ENCODE results near the gene ASIC1. TPM values are rescaled to one million over a fixed set of nuclear protein-coding genes. Genes with fewer than 3 reads are reported as not detected.

ASIC1 gene
- total and polyA plus RNA-seq, 2 of the 13 experiments (the other 11 are each of a cell fraction or from before 2014, with no cell fraction given): 0.44 to 1.5 TPM

- Histone ChIP-seq H3K27ac (ENCODE audit: extremely low read length, insufficient read depth, low read length) (peak overlapping the region; percentile 62), H3K27me3 (ENCODE audit: control insufficient read depth in 1 of 2, insufficient read depth in 2 of 2, low read length in 2 of 2) (no peaks in the 10 kb centered on the region), H3K36me3 (replicated peaks in 1 of 2; ENCODE audit: control insufficient read depth in 1 of 2, insufficient read depth in 2 of 2, low read length in 2 of 2) (peaks cover 4 to 9% of the 10 kb centered on the region in 2 experiments; a peak in 2 of 5 replicates), H4K20me1 (ENCODE audit: insufficient read depth, low read length) (peaks cover 4% of the 10 kb centered on the region; the same call in 1 of the 2 replicates), H3K4me3 (replicated peaks in 1 of 3; ENCODE audit: insufficient read depth in 1 of 3, low read depth in 2 of 3, low read length in 3 of 3) (peak overlapping the region; percentile 29 to 59 (median 31); a peak in 5 of 6 replicates), H3K79me2 (ENCODE audit: insufficient read depth, low read length) (peaks cover 11% of the 10 kb centered on the region), H2AFZ (ENCODE audit: low read length) (no peak overlapping the region), H3K9ac (ENCODE audit: insufficient read depth, low read depth, low read length) (peak overlapping the region; percentile 50), H3K4me1 (ENCODE audit: insufficient read depth, low read length) (peaks cover 71% of the 10 kb centered on the region), H3K9me3 (ENCODE audit: low read length) (no peaks in the 10 kb centered on the region), H3K4me2 (ENCODE audit: low read depth, low read length) (peak overlapping the region; percentile 68)
- ATAC-seq (peak; percentile 52), FAIRE-seq (peak; percentile 91), DNase-seq (ENCODE audit: low spot score) (peak; percentile 89)
- in situ Hi-C loops (cut with HindIII; ENCODE audit: extremely low pct_ligation_motif_present, low pct_unique_long_range_greater_than_20kb) (no loop called here), intact Hi-C loops (cut with micrococcal nuclease; ENCODE audit: unreplicated experiment) (no loop called here)
- no TSS peak for BruUV-seq (replicated peaks)
- 2% methylated on average over 7 of the region's 7 CpGs for WGBS (ENCODE audit: low lambda C conversion rate)
- CTCF ChIA-PET (ENCODE audit: low intra/inter-chr PET ratio, low total read pairs): no interaction called here
- POLR2A ChIA-PET: interaction anchor here (0.6 to 7.4 kb wide), 16 partner anchors 8 to 422 kb away, joined by 3 to 265 read pairs (median 4); partner anchors contain the start of genes CERS5, COX14, DIP2B and GPD1
- no peak for TF ChIP-seq ZNF274 (CRISPR knock-in tag; IDR thresholded peaks at IDR 0.05)
- TF ChIP-seq SIN3B (IDR thresholded peaks at IDR 0.05; ENCODE audit: low read length): no peak
- TF ChIP-seq ZNF503 (CRISPR knock-in tag; IDR thresholded peaks at IDR 0.05): no peak
- no peak for TF ChIP-seq ZNF451 (CRISPR knock-in tag; IDR thresholded peaks at IDR 0.05)
- TF ChIP-seq HBP1 (CRISPR knock-in tag; IDR thresholded peaks at IDR 0.05; ENCODE audit: low read depth): no peak
- TF ChIP-seq ZSCAN20 (CRISPR knock-in tag; IDR thresholded peaks at IDR 0.05; ENCODE audit: borderline replicate concordance): no peak
- no peak for TF ChIP-seq JARID2 (CRISPR knock-in tag; IDR thresholded peaks at IDR 0.05; ENCODE audit: insufficient replicate concordance)
- no peak for TF ChIP-seq HIVEP1 (CRISPR knock-in tag; IDR thresholded peaks at IDR 0.05)
- no peak for TF ChIP-seq DMTF1 (CRISPR knock-in tag; IDR thresholded peaks at IDR 0.05)
- TF ChIP-seq ARNT (IDR thresholded peaks at IDR 0.05): no peak
- 0 out of 2 replicates have a peak, but pooled peaks have one; percentile 41 for TF ChIP-seq ZNF644 (CRISPR knock-in tag; IDR thresholded peaks at IDR 0.05; ENCODE audit: low read depth)
- TF ChIP-seq HOXA5 (CRISPR knock-in tag; IDR thresholded peaks at IDR 0.05): 0 out of 2 replicates have a peak, but pooled peaks have one; percentile 37
- no peak for TF ChIP-seq USF2 (IDR thresholded peaks at IDR 0.05; ENCODE audit: low read depth, low read length)
- TF ChIP-seq USF2 (CRISPR knock-in tag; IDR thresholded peaks at IDR 0.05; ENCODE audit: borderline replicate concordance): no peak
- TF ChIP-seq HMGA1 (CRISPR knock-in tag; conservative IDR thresholded peaks at IDR 0.05): no peak
- no peak for TF ChIP-seq NONO (IDR thresholded peaks at IDR 0.05)
- TF ChIP-seq NONO (CRISPR knock-in tag; conservative IDR thresholded peaks at IDR 0.05): no peak; the same call in 1 of the 2 replicates
- no peak for TF ChIP-seq ZNF10 (CRISPR knock-in tag; IDR thresholded peaks at IDR 0.05; ENCODE audit: borderline replicate concordance, low read depth)
- no peak for TF ChIP-seq SIN3A (IDR thresholded peaks at IDR 0.05; ENCODE audit: borderline replicate concordance, low read depth, low read length)
Observed at GRCh38 chr12:50082644-50083043, 25.2 kb downstream of the ASIC1 start.

All from HepG2 (cell line).